Upper lobe of left lung (tissue), 6 donors: ENCODE data around the gene IL1RAPL1. TPM values are rescaled to one million over a fixed set of nuclear protein-coding genes. Genes with fewer than 3 reads are reported as not detected.

Experiments used
- ATAC-seq, 2 donors: fragments of 200-7000 bp; cut with Tn5 transposase; one replicate each; pipeline ENCODE4 v1.9.1; 2022; ENCODE audit warnings: mild to moderate bottlenecking in 2 of 2, moderate library complexity in 2 of 2; ENCODE audit not compliant: low FRiP score in 2 of 2
- DNase-seq, 2 donors: peaks; one replicate each; pipeline ENCODE4 v3.0.0-alpha.2; 2019 to 2020
- H3K27ac ChIP-seq, 4 donors: fragments of 200-600 bp; sonication (generic); one replicate each; pipeline ENCODE4 v1.5.1; 2016 to 2019
- H3K27me3 ChIP-seq, 4 donors: fragments of 200-600 bp; sonication (generic); one replicate each; pipeline ENCODE4 v1.5.1; 2017 to 2019
- H3K36me3 ChIP-seq, 4 donors: fragments of 200-600 bp; sonication (generic); one replicate each; pipeline ENCODE4 v1.5.1; 2016 to 2019
- H3K4me1 ChIP-seq, 4 donors: fragments of 200-600 bp; sonication (generic); one replicate each; pipeline ENCODE4 v1.5.1; 2018 to 2019
- H3K4me3 ChIP-seq, 4 donors: fragments of 200-600 bp; sonication (generic); one replicate each; pipeline ENCODE4 v1.5.1; 2017 to 2019; ENCODE audit warnings: mild to moderate bottlenecking in 2 of 4, moderate library complexity in 1 of 4
- H3K9me3 ChIP-seq, 4 donors: fragments of 200-600 bp; sonication (generic); one replicate each; pipeline ENCODE4 v1.5.1; 2018 to 2019
- CTCF ChIP-seq, 6 experiments: fragments of 450-650 bp in 4 of 6; fragments of 200-600 bp in 2 of 6; sonication (generic) in 2 of 6; IDR thresholded peaks; one replicate each; pipeline ENCODE4 v1.5.1; 2016 to 2019; ENCODE audit warnings: antibody characterized with exemption in 6 of 6
- EP300 ChIP-seq, 4 donors: sonication (generic); formaldehyde crosslinking; IDR thresholded peaks; one replicate each; pipeline ENCODE4 v1.5.1; 2017; ENCODE audit warnings: antibody characterized with exemption in 4 of 4, control low read depth in 2 of 4
- POLR2A ChIP-seq, 4 donors: fragments of 450-650 bp; IDR thresholded peaks; one replicate each; pipeline ENCODE4 v1.5.1; 2016 to 2017; ENCODE audit warnings: antibody characterized with exemption in 4 of 4, mild to moderate bottlenecking in 2 of 4
- POLR2AphosphoS5 ChIP-seq, 2 donors: sonication (generic); formaldehyde crosslinking; IDR thresholded peaks; one replicate each; pipeline ENCODE4 v1.5.1; 2017; ENCODE audit warnings: antibody characterized with exemption in 2 of 2
- WGBS, 2 donors: methylation state at CpG; one replicate each; pipeline ENCODE4 v1.1.5; 2017 to 2018; 5-methylcytosine and 5-hydroxymethylcytosine counted together
- total RNA-seq, 6 donors: library from RNA; depleted of rRNA in 4 of 6; stranded (reverse); fragments of >200 nt in 4 of 6; gene quantifications; one replicate each; pipeline versions ENCODE4 v1.1.0 to v1.2.1, GENCODE V29; 2016 to 2021
- donor health status: DM: no; HTN: no; CAD: no; lungs with moderate emphysema.
- donor health status: DM: no; HTN: yes; CAD: no; lungs with severe emphysema.

IL1RAPL1 gene
- total RNA-seq, 6 donors from 2014 or later, result 0.09 to 0.46 (median 0.33) TPM; not detected in 3

DNA sequence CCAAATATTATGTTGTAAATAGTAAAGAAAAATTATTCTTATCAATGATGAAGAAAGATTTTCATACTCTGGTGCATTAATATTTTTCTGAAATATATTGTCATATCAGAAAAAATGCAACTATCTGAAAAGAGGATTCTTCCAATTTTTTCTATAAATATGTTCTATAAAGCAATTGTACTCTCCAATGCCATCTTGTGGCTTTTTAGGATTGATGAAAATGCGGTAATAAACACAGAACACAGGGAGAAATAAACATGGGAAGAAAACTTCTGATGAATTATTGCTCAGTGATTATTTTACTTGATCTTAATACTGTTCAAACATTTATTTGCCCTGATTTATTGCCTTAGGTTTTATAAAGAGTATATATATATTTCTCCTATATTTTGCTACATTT, 215.4 kb downstream of the IL1RAPL1 start:
- 68 to 72% methylated on average over 1 of the region's 1 CpG for WGBS, 2 donors
- no peaks in the 10 kb centered on the region for H3K4me1 ChIP-seq
- ATAC-seq (no peak), DNase-seq (no peak)
- TF ChIP-seq POLR2AphosphoS5 (IDR thresholded peaks at IDR 0.05), result no peak
- no peak for TF ChIP-seq POLR2A (IDR thresholded peaks at IDR 0.05)
- no peak for TF ChIP-seq CTCF (IDR thresholded peaks at IDR 0.05)
- H3K4me3 ChIP-seq, result no peak overlapping the region
- H3K9me3 ChIP-seq, result no peaks in the 10 kb centered on the region
- no peaks in the 10 kb centered on the region for H3K36me3 ChIP-seq
- no peak overlapping the region for H3K27ac ChIP-seq
- no peaks in the 10 kb centered on the region for H3K27me3 ChIP-seq

DNA sequence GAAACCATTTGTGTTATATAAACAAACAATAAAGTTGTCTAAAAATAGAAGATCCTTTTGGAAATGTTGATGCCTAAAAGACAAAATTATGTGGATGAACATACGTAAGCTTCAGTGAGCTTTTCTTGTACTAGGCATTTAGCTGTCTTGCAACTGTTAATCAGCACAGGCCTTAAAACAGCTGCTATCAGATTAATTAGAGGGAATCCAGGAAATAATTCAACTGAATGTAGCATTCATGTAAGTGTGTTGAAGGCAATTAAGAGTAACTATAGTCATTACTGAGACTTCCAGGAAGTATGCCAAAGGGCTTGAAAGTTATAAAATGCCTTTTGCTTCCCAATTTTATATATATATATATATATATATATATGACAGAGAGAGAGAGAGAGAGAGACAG, 248.7 kb downstream of the IL1RAPL1 start:
- no peak for DNase-seq
- no peak overlapping the region for H3K27ac ChIP-seq
- H3K36me3 ChIP-seq, result no peaks in the 10 kb centered on the region
- TF ChIP-seq POLR2AphosphoS5 (IDR thresholded peaks at IDR 0.05) (no peak), CTCF (IDR thresholded peaks at IDR 0.05) (no peak), EP300 (IDR thresholded peaks at IDR 0.05) (no peak), POLR2A (IDR thresholded peaks at IDR 0.05) (no peak)
- 79 to 91% methylated on average over 1 of the region's 1 CpG for WGBS, 2 donors
- H3K27me3 ChIP-seq, result no peaks in the 10 kb centered on the region
- no peak for ATAC-seq
- H3K9me3 ChIP-seq, result no peaks in the 10 kb centered on the region
- H3K4me3 ChIP-seq, result no peak overlapping the region
- no peaks in the 10 kb centered on the region for H3K4me1 ChIP-seq

GRCh38 chrX:28843817-28844216, 256.6 kb downstream of the IL1RAPL1 start:
- TF ChIP-seq POLR2AphosphoS5 (IDR thresholded peaks at IDR 0.05), result no peak
- no peak for TF ChIP-seq EP300 (IDR thresholded peaks at IDR 0.05)
- no peak for TF ChIP-seq POLR2A (IDR thresholded peaks at IDR 0.05)
- no peak for TF ChIP-seq CTCF (IDR thresholded peaks at IDR 0.05)
- DNase-seq, result no peak
- H3K27me3 ChIP-seq, result no peaks in the 10 kb centered on the region
- no peak overlapping the region for H3K4me3 ChIP-seq
- H3K4me1 ChIP-seq, result no peaks in the 10 kb centered on the region
- H3K36me3 ChIP-seq, result no peaks in the 10 kb centered on the region
- H3K27ac ChIP-seq, result no peak overlapping the region
- H3K9me3 ChIP-seq, result no peaks in the 10 kb centered on the region
- 68 to 82% methylated on average over 3 of the region's 3 CpGs for WGBS, 2 donors
- no peak for ATAC-seq

DNA sequence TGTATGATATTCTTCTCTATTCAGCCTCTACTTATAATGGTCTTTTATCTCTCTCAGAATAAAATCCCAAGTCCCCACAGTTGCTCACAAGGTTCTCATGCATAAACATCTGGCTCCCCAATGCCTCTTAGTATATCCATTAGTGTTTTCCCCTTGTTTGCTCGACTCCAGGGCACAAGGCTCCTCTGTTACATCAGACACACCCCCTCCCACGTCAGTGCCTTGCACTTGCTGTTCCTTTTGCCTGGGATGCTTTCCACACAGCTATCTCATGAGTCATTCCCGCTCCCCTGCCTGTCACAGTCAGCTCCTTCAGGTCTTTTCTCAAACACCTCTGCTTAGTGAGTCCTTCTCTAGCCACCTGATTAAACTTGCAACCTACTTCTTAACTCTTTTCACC, 260.2 kb downstream of the IL1RAPL1 start:
- ATAC-seq (no peak), DNase-seq (no peak)
- Histone ChIP-seq H3K9me3 (no peaks in the 10 kb centered on the region), H3K4me3 (no peak overlapping the region), H3K27ac (no peak overlapping the region), H3K4me1 (no peaks in the 10 kb centered on the region), H3K36me3 (no peaks in the 10 kb centered on the region), H3K27me3 (no peaks in the 10 kb centered on the region)
- WGBS, 2 donors, result 35 to 41% methylated on average over 3 of the region's 3 CpGs
- TF ChIP-seq CTCF (IDR thresholded peaks at IDR 0.05) (no peak), POLR2A (IDR thresholded peaks at IDR 0.05) (no peak), EP300 (IDR thresholded peaks at IDR 0.05) (no peak), POLR2AphosphoS5 (IDR thresholded peaks at IDR 0.05) (no peak)

DNA sequence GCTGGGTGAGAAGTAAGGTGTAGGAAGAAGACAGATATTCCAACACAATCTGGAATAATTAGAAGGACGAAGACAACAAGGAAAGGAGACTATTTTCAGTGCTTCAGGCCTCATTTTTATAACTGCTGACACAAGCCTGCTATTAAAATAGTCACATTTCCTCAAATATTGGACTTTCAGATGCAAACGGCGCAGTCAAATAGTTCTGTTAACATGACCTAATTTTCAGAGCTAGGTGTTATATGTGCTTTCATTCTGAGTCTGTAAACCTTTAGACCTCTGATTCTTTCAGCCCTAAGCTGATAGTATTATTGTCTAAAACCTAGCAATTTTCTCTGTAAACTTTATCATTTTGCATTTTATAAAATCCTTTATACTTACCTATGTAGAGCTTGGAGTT, 261.5 kb downstream of the IL1RAPL1 start:
- Histone ChIP-seq H3K27ac (no peak overlapping the region), H3K4me1 (no peaks in the 10 kb centered on the region), H3K4me3 (no peak overlapping the region), H3K36me3 (no peaks in the 10 kb centered on the region), H3K9me3 (no peaks in the 10 kb centered on the region), H3K27me3 (no peaks in the 10 kb centered on the region)
- 65 to 73% methylated on average over 3 of the region's 3 CpGs for WGBS, 2 donors
- TF ChIP-seq CTCF (IDR thresholded peaks at IDR 0.05), result no peak
- TF ChIP-seq EP300 (IDR thresholded peaks at IDR 0.05), result no peak
- no peak for TF ChIP-seq POLR2AphosphoS5 (IDR thresholded peaks at IDR 0.05)
- no peak for TF ChIP-seq POLR2A (IDR thresholded peaks at IDR 0.05)
- DNase-seq (no peak), ATAC-seq (no peak)
